ENCODE results near the gene TMEM175. TPM values are rescaled to one million over a fixed set of nuclear protein-coding genes. Genes with fewer than 3 reads are reported as not detected.

The TMEM175 gene
- total and polyA plus RNA-seq, 2 of the 13 experiments (the other 11 are each of a cell fraction or from before 2014, with no cell fraction given) = 5.1 to 9.9 TPM

DNA sequence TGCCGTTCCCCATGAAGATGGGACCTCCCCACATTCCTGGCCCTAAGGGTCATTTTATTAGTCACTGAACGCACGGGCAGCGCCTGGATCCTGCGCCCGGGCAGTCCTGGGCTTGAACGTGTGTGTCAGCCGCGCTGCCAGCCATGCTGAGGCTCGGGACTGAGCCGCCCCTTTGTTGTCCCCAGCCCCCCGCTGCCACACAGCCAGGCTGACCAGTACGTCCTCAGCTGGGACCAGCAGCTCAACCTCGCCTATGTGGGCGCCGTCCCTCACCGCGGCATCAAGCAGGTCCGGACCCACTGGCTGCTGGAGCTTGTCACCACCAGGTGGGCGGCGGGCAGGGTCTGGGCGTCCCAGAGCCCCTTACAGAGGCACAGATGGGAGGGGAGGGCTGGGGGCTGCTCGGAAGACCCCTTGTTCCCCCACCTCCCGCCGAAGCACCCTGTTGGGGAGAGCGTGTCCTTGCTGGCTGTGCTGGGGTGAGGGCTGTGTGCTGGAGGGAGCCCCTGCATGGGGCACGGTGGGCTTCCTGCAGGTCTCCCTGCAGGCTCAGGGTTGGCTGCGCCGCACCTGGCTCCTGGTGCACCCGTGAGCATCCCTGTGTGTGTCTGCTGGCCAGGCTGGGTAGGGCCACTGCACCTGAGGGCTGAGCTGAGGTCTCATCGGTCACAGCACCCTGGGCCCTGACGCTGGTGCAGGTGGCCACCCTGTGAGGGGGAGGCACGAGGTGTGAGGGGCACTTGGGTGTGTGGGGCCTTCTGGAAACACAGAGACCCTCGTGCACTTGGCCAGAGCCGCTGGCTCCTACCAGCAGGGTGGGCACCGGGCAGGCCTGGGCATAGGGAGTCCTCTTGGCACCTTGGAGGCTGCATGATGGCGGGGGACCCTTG lies 55.6 kb downstream of the TMEM175 start (continued):
- no peak for TF ChIP-seq ZNF574 (CRISPR knock-in tag; IDR thresholded peaks at IDR 0.05)
- TF ChIP-seq MEIS1 (CRISPR knock-in tag; IDR thresholded peaks at IDR 0.05; ENCODE audit: borderline replicate concordance) = no peak
- no peak for TF ChIP-seq ZNF124 (CRISPR knock-in tag; IDR thresholded peaks at IDR 0.05)
- TF ChIP-seq ZNF430 (CRISPR knock-in tag; IDR thresholded peaks at IDR 0.05) = no peak
- TF ChIP-seq ARID4A (CRISPR knock-in tag; IDR thresholded peaks at IDR 0.05; ENCODE audit: borderline replicate concordance) = no peak
- TF ChIP-seq JUND (CRISPR knock-in tag; IDR thresholded peaks at IDR 0.05) = no peak
- 0 out of 2 replicates have a peak, but pooled peaks have one; percentile 63 for TF ChIP-seq HNRNPL (IDR thresholded peaks at IDR 0.05; ENCODE audit: low read depth, low read length)
- TF ChIP-seq NFE2 (CRISPR knock-in tag; IDR thresholded peaks at IDR 0.05) = no peak
- no peak for TF ChIP-seq ZSCAN29 (CRISPR knock-in tag; conservative IDR thresholded peaks at IDR 0.05)
- no peak for TF ChIP-seq ZSCAN20 (CRISPR knock-in tag; IDR thresholded peaks at IDR 0.05; ENCODE audit: borderline replicate concordance)
- TF ChIP-seq SMARCC2 (IDR thresholded peaks at IDR 0.05) = no peak
- TF ChIP-seq ZNF280B (CRISPR knock-in tag; IDR thresholded peaks at IDR 0.05; ENCODE audit: borderline replicate concordance) = no peak
- no peak for TF ChIP-seq TCF12 (IDR thresholded peaks at IDR 0.05)
- no peak for TF ChIP-seq TCF12 (CRISPR knock-in tag; IDR thresholded peaks at IDR 0.05)
- TF ChIP-seq, protein P1, sequence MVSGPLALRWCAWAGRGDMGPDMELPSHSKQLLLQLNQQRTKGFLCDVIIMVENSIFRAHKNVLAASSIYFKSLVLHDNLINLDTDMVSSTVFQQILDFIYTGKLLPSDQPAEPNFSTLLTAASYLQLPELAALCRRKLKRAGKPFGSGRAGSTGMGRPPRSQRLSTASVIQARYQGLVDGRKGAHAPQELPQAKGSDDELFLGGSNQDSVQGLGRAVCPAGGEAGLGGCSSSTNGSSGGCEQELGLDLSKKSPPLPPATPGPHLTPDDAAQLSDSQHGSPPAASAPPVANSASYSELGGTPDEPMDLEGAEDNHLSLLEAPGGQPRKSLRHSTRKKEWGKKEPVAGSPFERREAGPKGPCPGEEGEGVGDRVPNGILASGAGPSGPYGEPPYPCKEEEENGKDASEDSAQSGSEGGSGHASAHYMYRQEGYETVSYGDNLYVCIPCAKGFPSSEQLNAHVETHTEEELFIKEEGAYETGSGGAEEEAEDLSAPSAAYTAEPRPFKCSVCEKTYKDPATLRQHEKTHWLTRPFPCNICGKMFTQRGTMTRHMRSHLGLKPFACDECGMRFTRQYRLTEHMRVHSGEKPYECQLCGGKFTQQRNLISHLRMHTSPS (CRISPR knock-in tag; IDR thresholded peaks at IDR 0.05; ENCODE audit: low read depth) = no peak

All from HepG2 (cell line).